Heart right ventricle (tissue), 16 donors: Measurements from ENCODE around the gene CHD2. TPM values are rescaled to one million over a fixed set of nuclear protein-coding genes. Genes with fewer than 3 reads are reported as not detected.

Experiments used
- ATAC-seq, 8 donors: fragments of 200-7000 bp; cut with Tn5 transposase; one replicate each; pipeline ENCODE4 v1.9.1; 2020; ENCODE audit warnings: mild to moderate bottlenecking in 8 of 8, moderate library complexity in 8 of 8, moderate number of reproducible peaks in 1 of 8
- DNase-seq, 2 donors: peaks; one replicate each; pipeline ENCODE4 v3.0.0-alpha.2; 2020
- H3K27ac ChIP-seq, 10 donors: fragments of 200-600 bp; sonication (generic) in 2 of 10; one replicate each; pipeline versions ENCODE4 v1.5.0 to v1.8.0; 2020 to 2022; ENCODE audit warnings: mild to moderate bottlenecking in 3 of 10
- H3K27me3 ChIP-seq, 7 donors: fragments of 200-600 bp; one replicate each; pipeline ENCODE4 v1.8.0; 2021 to 2022; ENCODE audit warnings: mild to moderate bottlenecking in 2 of 7
- H3K36me3 ChIP-seq, 9 donors: fragments of 200-600 bp; sonication (generic) in 1 of 9; one replicate each; pipeline versions ENCODE4 v1.5.0 to v1.8.0; 2020 to 2022; ENCODE audit warnings: mild to moderate bottlenecking in 2 of 9
- H3K4me1 ChIP-seq, 9 donors: fragments of 200-600 bp; sonication (generic) in 1 of 9; one replicate each; pipeline versions ENCODE4 v1.5.0 to v1.8.0; 2020 to 2022; ENCODE audit warnings: mild to moderate bottlenecking in 4 of 9
- H3K4me3 ChIP-seq, 10 donors: fragments of 200-600 bp; sonication (generic) in 2 of 10; one replicate each; pipeline versions ENCODE4 v1.5.0 to v1.8.0; 2020 to 2022; ENCODE audit warnings: mild to moderate bottlenecking in 7 of 10, moderate library complexity in 2 of 10
- H3K9me3 ChIP-seq, 11 donors: fragments of 200-600 bp in 10 of 11; sonication (generic) in 2 of 11; one replicate each; pipeline versions ENCODE4 v1.5.0 to v1.8.0; 2013 to 2022; ENCODE audit warnings: mild to moderate bottlenecking in 2 of 11, control low read depth in 1 of 11, moderate library complexity in 1 of 11
- CTCF ChIP-seq, 9 donors: fragments of 200-600 bp; sonication (generic) in 2 of 9; IDR thresholded peaks; one replicate each; pipeline versions ENCODE4 v1.5.0 to v1.8.0; 2021 to 2022; ENCODE audit warnings: antibody characterized with exemption in 9 of 9, mild to moderate bottlenecking in 5 of 9, moderate library complexity in 1 of 9
- WGBS, 2 donors: extraction: QIAGEN DNeasy Blood & Tissue Kit; methylation state at CpG; one replicate each; pipeline ENCODE4 v1.1.7; 2013; ENCODE audit warnings: inconsistent platforms in 1 of 2; 5-methylcytosine and 5-hydroxymethylcytosine counted together
- intact Hi-C, 10 donors: fragments of 100-400 bp; cut with DNase I; formaldehyde crosslinking; loops; one replicate each; pipeline versions ENCODE4 v1.11.1 to v1.14.2; 2022
- polyA plus RNA-seq, 2 donors: library from polyadenylated mRNA; stranded (reverse); fragments of 200-250 nt; gene quantifications; one replicate each; pipeline ENCODE4 v1.2.3, GENCODE V29; 2013
- total RNA-seq, 10 donors: library from RNA; stranded (reverse); fragmentation: NEBNext Ultra II Directional in 3 of 10; extraction: Animal tissue kit (Norgen Biotek cat#: 25700) in 3 of 10; gene quantifications; one replicate each; pipeline versions ENCODE4 v1.2.1 to v1.2.4, GENCODE V29; 2021 to 2023
- donor health status: Arrhythmogenic right ventricular cardiomyopathy.
- donor health status: ischemic (EF 13 %, LVEDD 7.1; RV severe dilation, severe dysfunction).
- donor health status: healthy with polysubstance abuse.
- donor health status: DM: no; HTN: yes; CAD: no.
- donor health status: DM: no; HTN: no; CAD: no.
- donor health status: ischemic (EF 25% LVEDD 6.9; RV normal size, moderate dysfunction).
- donor health status: ischemic (EF 25% LVEDD 5.7; RV mildly dilated, moderate dysfunction).
- donor health status: healthy.
- donor health status: DM: yes; HTN: yes; CAD: no.
- donor health status: Ischemic cardiomyopathy.
- donor health status: ischemic (EF 35%, LVEDD 5.7; RV mildly dilated, moderate dysfunction).
- donor health status: nonischemic (EF 11% LVEDD 7.7; RV severe dilation, severe dysfunction).
- donor health status: DM: yes; HTN: yes; CAD: no.
- donor health status: PGD.
- donor health status: ischemic (EF 29% LVEDD 5.4; RV normal size, mild dysfunction).
- donor health status: nonischemic (EF 23%, LVEDD 6.1; RV moderate dilation, normal function).

Gene CHD2
- total and polyA plus RNA-seq, 12 donors: 12.2 to 74.0 (median 54.6) TPM

- H3K27me3 ChIP-seq: no peaks in the 10 kb centered on the region
- intact Hi-C loops: loop anchor here in 1 of 10 donors (10.0 kb wide), 1 partner anchor 203 kb away; no protein-coding TSS in a partner anchor
- no peak overlapping the region for H3K4me3 ChIP-seq
- no peaks in the 10 kb centered on the region for H3K4me1 ChIP-seq
- peaks cover 0 to 100% (median 71%) of the 10 kb centered on the region in 9 donors for H3K36me3 ChIP-seq
- H3K9me3 ChIP-seq: no peaks in the 10 kb centered on the region
- no peak for TF ChIP-seq CTCF (IDR thresholded peaks at IDR 0.05)
- WGBS, 2 donors: 92 to 96% methylated on average over 3 of the region's 3 CpGs
- ATAC-seq (no peak), DNase-seq (no peak)
- no peak overlapping the region for H3K27ac ChIP-seq
Observed at GRCh38 chr15:93007994-93008393, 107.9 kb downstream of the CHD2 start.

GRCh38 chr15:93012786-93013185 lies 112.7 kb downstream of the CHD2 start:
- H3K9me3 ChIP-seq: no peaks in the 10 kb centered on the region
- no peak for DNase-seq
- H3K27me3 ChIP-seq: no peaks in the 10 kb centered on the region
- H3K4me3 ChIP-seq: no peak overlapping the region
- H3K27ac ChIP-seq: no peak overlapping the region
- intact Hi-C loops: loop anchor here in 1 of 10 donors (10.0 kb wide), 1 partner anchor 208 kb away; no protein-coding TSS in a partner anchor
- ATAC-seq: no peak
- no peaks in the 10 kb centered on the region for H3K4me1 ChIP-seq
- TF ChIP-seq CTCF (IDR thresholded peaks at IDR 0.05): no peak
- H3K36me3 ChIP-seq: peaks cover 7 to 100% (median 94%) of the 10 kb centered on the region in 9 donors
- 96 to 100% methylated on average over 1 of the region's 1 CpG for WGBS, 2 donors

- peaks cover 0 to 25% (median 0%) of the 10 kb centered on the region in 9 donors for H3K4me1 ChIP-seq
- no peaks in the 10 kb centered on the region for H3K9me3 ChIP-seq
- no peaks in the 10 kb centered on the region for H3K27me3 ChIP-seq
- peak overlapping the region in 1 of 10 donors; percentile 12 for H3K27ac ChIP-seq
- peaks cover 8 to 100% (median 82%) of the 10 kb centered on the region in 9 donors for H3K36me3 ChIP-seq
- no peak overlapping the region for H3K4me3 ChIP-seq
- DNase-seq (no peak), ATAC-seq (no peak)
- intact Hi-C loops: loop anchor here in 1 of 10 donors (10.0 kb wide), 1 partner anchor 213 kb away; no protein-coding TSS in a partner anchor
- TF ChIP-seq CTCF (IDR thresholded peaks at IDR 0.05): no peak
- 90 to 92% methylated on average over 6 of the region's 6 CpGs for WGBS, 2 donors
Observed at GRCh38 chr15:93017526-93017925, 117.4 kb downstream of the CHD2 start.

GRCh38 chr15:93018574-93018973 lies 118.5 kb downstream of the CHD2 start:
- 80 to 88% methylated on average over 4 of the region's 4 CpGs for WGBS, 2 donors
- Histone ChIP-seq H3K4me3 (no peak overlapping the region), H3K4me1 (peaks cover 0 to 33% (median 0%) of the 10 kb centered on the region in 9 donors), H3K27ac (peak overlapping the region in 2 of 10 donors; percentile 2 to 11), H3K36me3 (peaks cover under 1 to 100% (median 74%) of the 10 kb centered on the region in 9 donors), H3K9me3 (no peaks in the 10 kb centered on the region), H3K27me3 (no peaks in the 10 kb centered on the region)
- peak in 4 of 9 donors; percentile 13 to 36 (median 19) for TF ChIP-seq CTCF (IDR thresholded peaks at IDR 0.05)
- ATAC-seq (no peak), DNase-seq (no peak)
- intact Hi-C loops: loop anchor here in 1 of 10 donors (10.0 kb wide), 1 partner anchor 214 kb away; no protein-coding TSS in a partner anchor
